Measurements from ENCODE around the gene C5orf47. TPM values are rescaled to one million over a fixed set of nuclear protein-coding genes. Genes with fewer than 3 reads are reported as not detected.
"Not testable (repeated sequence)": the region's sequence is repeated elsewhere in the genome, so short reads cannot be mapped to it uniquely, and the experiment has no call there.

The C5orf47 gene
- total and polyA plus RNA-seq, 2 donors (not counting 1 experiment from before 2014, with no cell fraction given): not detected

- no peaks in the 10 kb centered on the region for H3K4me1 ChIP-seq (ENCODE audit: control insufficient read depth, extremely low read depth, insufficient read depth, low read length)
- H3K36me3 ChIP-seq (ENCODE audit: control insufficient read depth, insufficient read depth, low read length): no peaks in the 10 kb centered on the region
- DNase-seq (ENCODE audit: low read depth in 2 of 2): no peak
- no peak overlapping the region for H3K4me2 ChIP-seq (ENCODE audit: extremely low read depth, insufficient read depth, low read length)
- no peaks in the 10 kb centered on the region for H3K79me2 ChIP-seq (ENCODE audit: control insufficient read depth, insufficient read depth, low read length)
- no peak overlapping the region for H3K4me3 ChIP-seq (replicated peaks in 1 of 4; ENCODE audit: control extremely low read depth in 1 of 4, insufficient read depth in 1 of 4, low read depth in 3 of 4, low read length in 4 of 4)
- H2AFZ ChIP-seq (ENCODE audit: low read length): no peak overlapping the region
- no peak overlapping the region for H3K27ac ChIP-seq (ENCODE audit: insufficient read depth, low read length)
- TF ChIP-seq EZH2 (IDR thresholded peaks at IDR 0.05; ENCODE audit: low read length, missing control alignments) (no peak), CTCF (conservative IDR thresholded peaks at IDR 0.05 in 1 of 2, IDR thresholded peaks at IDR 0.05 in 1 of 2; ENCODE audit: low read depth in 1 of 2, low read length in 2 of 2) (no peak)
- H3K9me3 ChIP-seq (ENCODE audit: control insufficient read depth, insufficient read depth, low read depth, low read length): no peaks in the 10 kb centered on the region
- H3K9ac ChIP-seq (ENCODE audit: insufficient read depth, low read length): no peak overlapping the region
- no peaks in the 10 kb centered on the region for H4K20me1 ChIP-seq (ENCODE audit: control insufficient read depth, extremely low read depth, insufficient read depth, low read length)
- no peaks in the 10 kb centered on the region for H3K27me3 ChIP-seq (ENCODE audit: control insufficient read depth, insufficient read depth, low read length)
Measured at GRCh38 chr5:174010365-174010764, 21.4 kb downstream of the C5orf47 start.

GRCh38 chr5:174011441-174011840 lies 22.5 kb downstream of the C5orf47 start:
- Histone ChIP-seq H3K79me2 (ENCODE audit: control insufficient read depth, insufficient read depth, low read length) (no peaks in the 10 kb centered on the region), H3K4me3 (replicated peaks in 1 of 4; ENCODE audit: control extremely low read depth in 1 of 4, insufficient read depth in 1 of 4, low read depth in 3 of 4, low read length in 4 of 4) (no peak overlapping the region), H2AFZ (ENCODE audit: low read length) (no peak overlapping the region), H4K20me1 (ENCODE audit: control insufficient read depth, extremely low read depth, insufficient read depth, low read length) (no peaks in the 10 kb centered on the region), H3K9ac (ENCODE audit: insufficient read depth, low read length) (no peak overlapping the region), H3K4me2 (ENCODE audit: extremely low read depth, insufficient read depth, low read length) (no peak overlapping the region), H3K9me3 (ENCODE audit: control insufficient read depth, insufficient read depth, low read depth, low read length) (no peaks in the 10 kb centered on the region), H3K4me1 (ENCODE audit: control insufficient read depth, extremely low read depth, insufficient read depth, low read length) (no peaks in the 10 kb centered on the region), H3K27ac (ENCODE audit: insufficient read depth, low read length) (no peak overlapping the region), H3K36me3 (ENCODE audit: control insufficient read depth, insufficient read depth, low read length) (no peaks in the 10 kb centered on the region), H3K27me3 (ENCODE audit: control insufficient read depth, insufficient read depth, low read length) (no peaks in the 10 kb centered on the region)
- TF ChIP-seq EZH2 (IDR thresholded peaks at IDR 0.05; ENCODE audit: low read length, missing control alignments) (no peak), CTCF (conservative IDR thresholded peaks at IDR 0.05 in 1 of 2, IDR thresholded peaks at IDR 0.05 in 1 of 2; ENCODE audit: low read depth in 1 of 2, low read length in 2 of 2) (no peak)
- peak in 1 of 2 donors; percentile 14 for DNase-seq (ENCODE audit: low read depth in 2 of 2)

- H3K9me3 ChIP-seq (ENCODE audit: control insufficient read depth, insufficient read depth, low read depth, low read length); H3K36me3 ChIP-seq (ENCODE audit: control insufficient read depth, insufficient read depth, low read length); H3K4me1 ChIP-seq (ENCODE audit: control insufficient read depth, extremely low read depth, insufficient read depth, low read length); H3K27ac ChIP-seq (ENCODE audit: insufficient read depth, low read length); H3K4me2 ChIP-seq (ENCODE audit: extremely low read depth, insufficient read depth, low read length); H3K27me3 ChIP-seq (ENCODE audit: control insufficient read depth, insufficient read depth, low read length); H3K9ac ChIP-seq (ENCODE audit: insufficient read depth, low read length); H3K79me2 ChIP-seq (ENCODE audit: control insufficient read depth, insufficient read depth, low read length); H2AFZ ChIP-seq (ENCODE audit: low read length); H4K20me1 ChIP-seq (ENCODE audit: control insufficient read depth, extremely low read depth, insufficient read depth, low read length); H3K4me3 ChIP-seq (replicated peaks in 1 of 4; ENCODE audit: control extremely low read depth in 1 of 4, insufficient read depth in 1 of 4, low read depth in 3 of 4, low read length in 4 of 4): not testable (repeated sequence)
- peak; percentile 36 to 46 for TF ChIP-seq CTCF (conservative IDR thresholded peaks at IDR 0.05 in 1 of 2, IDR thresholded peaks at IDR 0.05 in 1 of 2; ENCODE audit: low read depth in 1 of 2, low read length in 2 of 2)
- DNase-seq (ENCODE audit: low read depth in 2 of 2): peak; percentile 33 to 42
Measured at GRCh38 chr5:174020069-174020927, 31.3 kb downstream of the C5orf47 start.

Data from fibroblast of lung (primary cell).